Ammon's horn (tissue), 1 donor: ENCODE data around the gene TERT.
"Not testable (repeated sequence)": the region's sequence is repeated elsewhere in the genome, so short reads cannot be mapped to it uniquely, and the experiment has no call there.

Source experiments
- DNase-seq: peaks from one replicate; pipeline ENCODE4 v3.0.0-alpha.2; 2016; ENCODE audit warnings: low spot score

Gene TERT

DNA sequence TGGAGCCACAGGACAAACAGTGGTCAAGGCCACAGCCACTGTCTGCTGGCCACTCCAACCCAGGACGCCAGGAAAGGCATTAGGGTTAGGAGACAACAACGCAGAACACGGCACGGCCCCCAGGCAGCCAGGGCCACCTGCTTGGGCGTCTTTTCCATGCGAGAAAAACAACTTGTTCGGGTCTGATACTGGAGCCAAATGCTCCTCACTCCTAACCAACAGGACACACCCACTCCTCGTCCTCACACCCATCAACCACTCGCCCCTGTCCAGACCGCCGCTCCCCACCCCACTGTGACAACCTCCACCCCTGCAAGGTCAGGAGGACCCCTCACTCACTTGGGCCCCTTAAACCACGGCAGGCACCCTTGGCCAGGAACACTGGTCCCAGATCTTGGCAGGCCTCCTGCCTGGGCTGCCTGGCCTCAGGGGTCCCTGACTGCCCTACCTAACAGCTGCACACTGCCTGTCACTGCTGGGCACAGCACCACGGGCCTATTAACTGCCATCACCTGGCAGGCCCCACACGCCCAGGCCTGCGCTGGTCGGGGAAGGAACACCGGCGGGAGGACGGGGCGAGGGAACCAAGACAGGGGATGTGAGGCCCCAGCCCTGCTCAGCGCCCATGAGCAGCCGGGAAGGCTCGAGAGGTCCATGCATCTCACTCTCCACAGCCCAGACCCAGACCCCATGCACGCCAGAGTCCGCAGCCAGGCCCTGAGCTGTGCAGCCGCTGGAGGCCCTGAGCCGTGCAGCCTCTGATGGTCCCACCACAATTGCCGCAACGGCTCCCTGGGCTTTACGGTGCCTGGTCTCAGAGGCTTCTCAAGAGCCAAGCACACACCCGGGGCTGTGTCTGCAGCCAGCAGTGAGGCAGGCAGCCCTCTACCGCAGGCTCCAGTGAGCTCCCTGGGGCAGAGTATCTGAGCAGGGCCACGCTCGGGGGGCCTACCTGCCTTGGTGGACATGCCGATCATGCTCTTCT is 36.3 kb upstream of the TERT start:
- DNase-seq, result no peak

DNA sequence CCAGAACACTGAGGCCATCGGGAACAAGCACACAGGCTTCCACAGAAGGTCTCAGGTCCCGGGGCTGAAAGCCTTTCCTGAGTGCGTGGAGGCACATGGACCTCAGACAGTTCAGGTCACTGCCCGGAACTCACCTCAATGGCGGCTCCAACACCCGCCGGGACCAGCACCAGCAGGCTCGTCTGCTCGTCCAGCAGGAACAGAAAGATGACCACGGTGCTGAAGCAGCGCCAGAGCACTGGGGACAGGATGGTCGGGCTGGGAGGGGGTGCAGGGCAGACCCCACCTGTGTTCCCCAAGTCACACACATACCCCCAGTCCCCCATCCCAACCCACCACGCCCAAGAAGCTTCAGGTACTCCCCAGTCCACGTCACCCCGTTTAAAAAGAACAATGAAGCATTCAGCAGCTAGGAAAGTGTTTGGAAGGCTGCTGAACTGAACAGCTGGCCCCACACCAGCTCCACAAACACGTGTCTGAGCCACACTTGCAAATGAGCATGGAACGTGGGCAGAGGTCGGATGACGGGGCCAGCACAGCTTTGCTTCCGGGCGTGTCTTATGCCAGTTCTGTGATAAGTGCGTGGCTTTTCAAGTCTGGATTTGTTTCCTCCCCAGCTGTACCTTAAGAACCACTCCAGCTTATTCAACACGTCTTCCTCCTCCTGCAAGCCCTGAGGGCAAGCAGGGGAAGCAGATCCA is 35.4 kb upstream of the TERT start:
- peak; percentile 83 for DNase-seq

DNA sequence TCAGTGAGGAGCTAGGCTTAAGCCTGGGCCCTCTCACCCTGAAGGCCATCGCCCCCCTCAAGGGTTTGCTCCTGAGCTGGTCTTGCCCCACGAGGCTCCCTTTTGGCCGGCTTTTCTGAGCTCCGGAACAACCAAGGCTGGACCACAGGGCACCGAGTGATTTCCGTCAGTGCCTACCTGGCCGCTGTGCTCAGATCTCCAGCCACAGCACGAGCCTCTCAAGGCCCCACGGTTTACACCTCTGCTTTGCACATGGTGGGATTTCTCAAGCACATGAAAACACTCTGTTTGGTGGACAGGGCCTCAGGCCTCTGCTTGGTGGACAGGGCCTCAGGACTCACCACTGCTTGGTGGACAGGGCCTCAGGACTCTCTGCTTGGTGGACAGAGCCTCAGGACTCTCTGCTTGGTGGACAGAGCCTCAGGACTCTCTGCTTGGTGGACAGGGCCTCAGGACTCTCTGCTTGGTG is 34.3 kb upstream of the TERT start:
- DNase-seq, result no peak

DNA sequence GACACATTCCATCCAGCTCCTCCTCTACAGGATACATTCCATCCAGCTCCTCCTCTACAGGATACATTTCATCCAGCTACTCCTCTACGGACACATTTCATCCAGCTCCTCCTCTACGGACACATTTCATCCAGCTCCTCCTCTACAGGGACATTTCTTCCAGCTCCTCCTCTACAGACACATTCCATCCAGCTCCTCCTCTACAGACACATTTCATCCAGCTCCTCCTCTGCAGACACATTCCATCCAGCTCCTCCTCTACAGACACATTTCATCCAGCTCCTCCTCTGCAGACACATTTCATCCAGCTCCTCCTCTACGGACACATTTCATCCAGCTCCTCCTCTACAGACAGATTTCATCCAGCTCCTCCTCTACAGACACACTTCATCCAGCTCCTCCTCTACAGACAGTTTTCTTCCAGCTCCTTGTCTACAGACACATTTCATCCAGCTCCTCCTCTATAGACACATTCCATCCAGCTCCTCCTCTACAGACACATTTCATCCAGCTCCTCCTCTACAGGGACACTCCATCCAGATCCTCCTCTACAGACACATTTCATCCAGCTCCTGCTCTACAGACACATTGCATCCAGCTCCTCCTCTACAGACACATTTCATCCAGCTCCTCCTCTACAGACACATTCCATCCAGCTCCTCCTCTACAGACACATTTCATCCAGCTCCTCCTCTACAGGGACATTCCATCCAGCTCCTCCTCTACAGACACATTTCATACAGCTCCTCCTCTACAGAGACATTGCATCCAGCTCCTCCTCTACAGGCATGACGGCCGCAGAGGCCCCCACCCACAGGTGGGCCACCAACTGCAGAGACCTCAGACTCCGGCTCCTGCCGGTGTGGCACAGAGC is 33.6 kb upstream of the TERT start:
- DNase-seq, result not testable (repeated sequence)

GRCh38 chr5:1326901-1327756 is 32.3 kb upstream of the TERT start:
- DNase-seq, result not testable (repeated sequence)

GRCh38 chr5:1326532-1326875 is 31.6 kb upstream of the TERT start:
- not testable (repeated sequence) for DNase-seq

DNA sequence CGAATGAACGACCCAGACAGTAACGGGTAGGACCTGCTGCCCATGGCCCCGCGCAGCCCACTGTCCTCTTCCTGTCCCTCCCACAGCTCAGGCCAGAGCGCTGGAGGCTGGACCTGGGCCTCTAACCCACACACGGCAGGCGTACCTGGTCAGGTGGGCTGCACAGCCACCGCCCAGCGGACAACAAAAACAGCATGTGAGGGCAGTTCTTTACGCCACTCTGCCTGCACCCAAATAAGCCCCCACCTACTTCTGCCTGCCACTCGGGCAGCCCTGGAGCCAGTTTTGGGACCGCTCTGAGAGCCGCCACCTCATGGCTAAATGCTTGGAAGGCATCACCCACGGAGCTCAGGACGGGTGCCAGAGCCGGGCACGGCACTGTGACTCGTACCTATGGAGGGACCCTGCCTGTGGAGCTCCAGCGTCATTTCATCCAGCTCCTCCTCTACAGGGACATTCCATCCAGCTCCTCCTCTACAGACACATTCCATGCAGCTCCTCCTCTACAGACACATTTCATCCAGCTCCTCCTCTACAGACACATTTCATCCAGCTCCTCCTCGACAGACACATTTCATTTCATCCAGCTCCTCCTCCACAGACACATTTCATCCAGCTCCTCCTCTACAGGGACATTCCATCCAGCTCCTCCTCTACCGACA is 31.1 kb upstream of the TERT start:
- no peak for DNase-seq

- no peak for DNase-seq
Observed at GRCh38 chr5:1325191-1325741, 30.4 kb upstream of the TERT start.

GRCh38 chr5:1324719-1325190 is 29.9 kb upstream of the TERT start:
- no peak for DNase-seq

DNA sequence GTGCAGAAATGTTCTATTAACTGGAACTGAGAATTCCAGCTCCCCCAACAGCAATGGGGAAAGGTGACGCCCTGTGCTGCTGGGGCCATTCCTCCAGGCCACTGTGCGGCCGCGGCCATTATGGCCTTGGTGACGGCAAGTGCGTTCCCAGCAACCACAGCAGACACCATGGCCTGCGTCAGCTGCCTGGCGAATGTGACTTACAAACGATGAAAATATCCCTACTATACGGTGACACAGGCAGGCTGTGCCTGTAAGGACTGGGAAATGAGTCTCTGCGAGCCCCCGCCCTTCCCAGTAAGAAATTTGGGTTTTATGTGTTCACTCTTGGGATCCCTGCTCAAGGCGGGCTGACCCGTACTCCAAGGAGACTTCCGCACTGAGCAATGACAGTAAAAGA is 29.4 kb upstream of the TERT start:
- DNase-seq, result no peak

GRCh38 chr5:1323803-1324173 is 28.9 kb upstream of the TERT start:
- no peak for DNase-seq

DNA sequence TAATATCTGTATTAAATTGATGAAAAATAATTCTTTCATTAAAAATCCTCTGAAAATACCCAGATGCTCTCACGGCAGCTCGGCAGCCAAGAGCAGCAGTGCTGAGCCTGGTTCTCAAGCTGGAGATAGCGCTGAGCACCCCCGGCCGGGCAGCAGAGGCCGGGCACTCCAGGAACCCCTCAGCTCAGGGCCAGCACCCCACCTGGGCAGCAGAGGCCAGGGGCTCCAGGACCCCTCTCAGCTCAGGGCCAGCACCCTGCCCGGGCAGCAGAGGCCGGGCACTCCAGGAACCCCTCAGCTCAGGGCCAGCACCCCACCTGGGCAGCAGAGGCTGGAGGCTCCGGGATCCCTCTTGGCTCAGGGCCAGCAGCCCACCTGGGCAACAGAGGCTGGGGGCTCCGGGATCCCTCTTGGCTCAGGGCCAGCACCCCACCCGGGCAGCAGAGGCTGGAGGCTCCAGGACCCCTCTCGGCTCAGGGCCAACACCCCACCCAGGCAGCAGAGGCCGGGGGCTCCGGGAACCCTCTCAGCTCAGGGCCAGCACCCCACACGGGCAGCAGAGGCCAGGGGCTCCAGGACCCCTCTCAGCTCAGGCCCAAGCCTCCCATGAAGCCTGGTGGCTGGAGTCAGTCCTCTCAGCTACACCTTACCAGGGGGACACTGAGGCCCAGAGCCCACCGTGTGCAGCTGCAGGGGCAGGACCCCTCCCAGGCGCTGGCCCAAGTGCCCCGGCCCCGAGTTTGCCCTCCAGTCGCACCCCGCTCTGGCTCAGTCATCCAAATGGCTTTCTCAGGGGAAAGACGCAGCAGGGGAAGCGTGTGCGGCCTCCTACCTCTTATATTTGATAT is 28.3 kb upstream of the TERT start:
- no peak for DNase-seq

GRCh38 chr5:1322036-1322900 is 27.4 kb upstream of the TERT start:
- DNase-seq, result no peak

- DNase-seq, result no peak
Observed at GRCh38 chr5:1321576-1321975, 26.7 kb upstream of the TERT start.

DNA sequence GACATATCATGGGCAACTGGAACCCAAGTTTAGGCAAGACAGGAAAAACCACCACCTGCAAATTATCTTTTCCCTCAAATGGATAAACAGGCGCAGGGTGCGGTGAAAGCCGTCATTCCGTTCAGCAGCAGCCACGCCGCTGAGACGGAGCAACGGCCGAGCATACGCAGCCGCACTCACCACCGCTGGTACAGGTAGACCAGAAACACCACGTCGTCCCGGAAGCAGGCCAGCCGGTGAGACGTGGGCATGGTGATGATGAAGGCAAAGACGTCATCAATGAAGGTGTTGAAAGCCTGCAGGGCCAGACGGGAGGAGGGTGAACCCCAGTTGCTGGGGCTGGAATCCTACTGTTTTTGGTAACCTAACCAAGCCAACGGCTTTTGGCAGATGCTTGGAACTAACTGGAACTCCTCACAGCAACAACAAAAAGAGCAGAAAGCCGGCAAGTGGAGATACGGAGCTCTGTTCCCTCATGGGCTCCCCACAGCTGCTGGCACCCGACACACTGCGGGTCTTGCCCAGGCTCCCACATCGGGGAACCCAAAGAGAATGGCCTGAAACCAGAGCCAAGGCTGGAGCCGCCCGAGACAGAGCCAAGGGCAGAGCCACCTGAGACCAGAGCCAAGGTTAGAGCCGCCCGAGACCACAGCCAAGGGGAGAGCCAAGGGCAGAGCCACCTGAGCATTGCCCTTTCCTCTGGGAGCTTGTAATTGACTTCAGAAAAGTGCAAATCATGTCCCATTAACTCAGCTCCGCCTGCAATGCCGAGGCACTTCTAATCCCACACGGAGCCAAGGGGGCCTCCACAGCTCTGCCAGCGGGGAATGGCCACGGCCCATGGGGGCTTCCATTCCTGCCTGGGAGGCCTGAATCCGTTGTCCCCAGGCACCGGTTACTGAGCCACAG is 25.8 kb upstream of the TERT start:
- no peak for DNase-seq

- DNase-seq, result no peak
Observed at GRCh38 chr5:1319436-1320256, 24.8 kb upstream of the TERT start.
